ENCODE measurements around the gene SHCBP1L.

DNA sequence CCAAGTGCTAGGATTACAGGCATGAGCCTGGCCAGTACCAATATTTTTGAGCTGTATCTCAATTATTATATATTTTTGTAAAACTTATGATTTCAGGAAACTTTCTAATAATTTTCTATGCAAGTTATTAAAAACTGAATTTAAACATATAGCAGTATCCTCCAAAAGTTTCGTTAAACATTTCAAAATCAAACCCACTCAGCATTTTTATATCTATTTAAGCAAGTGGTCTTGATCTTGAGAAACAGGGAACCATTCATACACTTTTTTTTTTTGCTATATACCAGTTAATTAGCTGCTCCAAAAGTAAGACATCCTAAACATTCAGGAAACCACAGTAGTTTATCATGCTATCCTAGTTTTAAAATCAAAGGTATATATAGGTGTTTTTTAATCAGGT is 22.0 kb downstream of the SHCBP1L start:
- TF ChIP-seq, protein P1, sequence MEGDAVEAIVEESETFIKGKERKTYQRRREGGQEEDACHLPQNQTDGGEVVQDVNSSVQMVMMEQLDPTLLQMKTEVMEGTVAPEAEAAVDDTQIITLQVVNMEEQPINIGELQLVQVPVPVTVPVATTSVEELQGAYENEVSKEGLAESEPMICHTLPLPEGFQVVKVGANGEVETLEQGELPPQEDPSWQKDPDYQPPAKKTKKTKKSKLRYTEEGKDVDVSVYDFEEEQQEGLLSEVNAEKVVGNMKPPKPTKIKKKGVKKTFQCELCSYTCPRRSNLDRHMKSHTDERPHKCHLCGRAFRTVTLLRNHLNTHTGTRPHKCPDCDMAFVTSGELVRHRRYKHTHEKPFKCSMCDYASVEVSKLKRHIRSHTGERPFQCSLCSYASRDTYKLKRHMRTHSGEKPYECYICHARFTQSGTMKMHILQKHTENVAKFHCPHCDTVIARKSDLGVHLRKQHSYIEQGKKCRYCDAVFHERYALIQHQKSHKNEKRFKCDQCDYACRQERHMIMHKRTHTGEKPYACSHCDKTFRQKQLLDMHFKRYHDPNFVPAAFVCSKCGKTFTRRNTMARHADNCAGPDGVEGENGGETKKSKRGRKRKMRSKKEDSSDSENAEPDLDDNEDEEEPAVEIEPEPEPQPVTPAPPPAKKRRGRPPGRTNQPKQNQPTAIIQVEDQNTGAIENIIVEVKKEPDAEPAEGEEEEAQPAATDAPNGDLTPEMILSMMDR (IDR thresholded peaks at IDR 0.05; ENCODE audit: low read length): no peak
- TF ChIP-seq EZH2 (IDR thresholded peaks at IDR 0.05; ENCODE audit: borderline replicate concordance, low read length): no peak

All from OCI-LY1 (cell line).